ENCODE measurements around the gene SORCS3.

GRCh38 chr10:104591441-104591840, 49.6 kb upstream of the SORCS3 start:
- no peak for TF ChIP-seq CTCF (IDR thresholded peaks at IDR 0.05)
- no peak for TF ChIP-seq POLR2A (IDR thresholded peaks at IDR 0.05)
- TF ChIP-seq POLR2AphosphoS5 (IDR thresholded peaks at IDR 0.05; ENCODE audit: insufficient read depth in 1 of 2, low read depth in 1 of 2) = no peak
